ENCODE data around the gene ARMC2. TPM values are rescaled to one million over a fixed set of nuclear protein-coding genes. Genes with fewer than 3 reads are reported as not detected.
"Not testable (repeated sequence)": the region's sequence is repeated elsewhere in the genome, so short reads cannot be mapped to it uniquely, and the experiment has no call there.

Gene ARMC2
- total RNA-seq, 2 experiments from 2014 or later: 10.8 to 19.2 TPM

- Mint-ChIP-seq H3K4me1 (peaks cover 54% of the 10 kb centered on the region), H3K36me3 (peaks cover 57% of the 10 kb centered on the region), H3K4me3 (no peak overlapping the region), H3K9me3 (ENCODE audit: low read depth) (peaks cover 14% of the 10 kb centered on the region), H3K27ac (no peak overlapping the region), H3K27me3 (peaks cover 13% of the 10 kb centered on the region)
- DNase-seq (no peak), ATAC-seq (no peak)
- CTCF ChIA-PET: interaction anchor here (1.8 to 4.7 kb wide), 4 partner anchors 9 to 342 kb away, joined by 5 to 37 read pairs (median 18); no protein-coding TSS in a partner anchor
These were observed 36.2 kb downstream of the ARMC2 start for GRCh38 chr6:108884211-108885059.

GRCh38 chr6:108888052-108888451 is 39.8 kb downstream of the ARMC2 start:
- DNase-seq: no peak
- no peak overlapping the region for H3K4me3 Mint-ChIP-seq
- no peaks in the 10 kb centered on the region for H3K9me3 Mint-ChIP-seq (ENCODE audit: low read depth)
- peaks cover 39% of the 10 kb centered on the region for H3K4me1 Mint-ChIP-seq
- H3K36me3 Mint-ChIP-seq: peaks cover 24% of the 10 kb centered on the region
- no peak for ATAC-seq
- H3K27me3 Mint-ChIP-seq: peaks cover 14% of the 10 kb centered on the region
- no peak overlapping the region for H3K27ac Mint-ChIP-seq
- CTCF ChIA-PET: no interaction called here

GRCh38 chr6:108888745-108889144 is 40.5 kb downstream of the ARMC2 start:
- CTCF ChIA-PET: no interaction called here
- Mint-ChIP-seq H3K4me1 (peaks cover 40% of the 10 kb centered on the region), H3K9me3 (ENCODE audit: low read depth) (no peaks in the 10 kb centered on the region), H3K27me3 (peaks cover 16% of the 10 kb centered on the region), H3K4me3 (no peak overlapping the region), H3K27ac (no peak overlapping the region), H3K36me3 (peaks cover 23% of the 10 kb centered on the region)
- DNase-seq: no peak
- no peak for ATAC-seq

- H3K27ac Mint-ChIP-seq; H3K4me3 Mint-ChIP-seq; H3K9me3 Mint-ChIP-seq (ENCODE audit: low read depth); ATAC-seq; DNase-seq; H3K27me3 Mint-ChIP-seq: not testable (repeated sequence)
- CTCF ChIA-PET: interaction anchor here (1.0 to 1.4 kb wide), 5 partner anchors 10 to 349 kb away, joined by 3 to 8 read pairs (median 3); no protein-coding TSS in a partner anchor
- Mint-ChIP-seq H3K4me1 (peaks cover 34% of the 10 kb centered on the region), H3K36me3 (peaks cover 11% of the 10 kb centered on the region)
These were observed 42.7 kb downstream of the ARMC2 start for GRCh38 chr6:108890898-108891297.

GRCh38 chr6:108895571-108895970 is 47.3 kb downstream of the ARMC2 start:
- DNase-seq (no peak), ATAC-seq (peak; percentile 78)
- CTCF ChIA-PET: interaction anchor here (1.0 to 3.6 kb wide), 6 partner anchors 12 to 353 kb away, joined by 3 to 37 read pairs (median 12); partner anchors contain the start of gene ARMC2
- H3K36me3 Mint-ChIP-seq: peaks cover 10% of the 10 kb centered on the region
- peak overlapping the region; percentile 87 for H3K27ac Mint-ChIP-seq
- H3K9me3 Mint-ChIP-seq (ENCODE audit: low read depth): no peaks in the 10 kb centered on the region
- H3K4me3 Mint-ChIP-seq: peak overlapping the region; percentile 35
- peaks cover 52% of the 10 kb centered on the region for H3K4me1 Mint-ChIP-seq
- peaks cover 5% of the 10 kb centered on the region for H3K27me3 Mint-ChIP-seq

GRCh38 chr6:108896111-108896661 is 48.0 kb downstream of the ARMC2 start:
- Mint-ChIP-seq H3K27ac (peak overlapping the region; percentile 95), H3K4me3 (peak overlapping the region; percentile 37), H3K9me3 (ENCODE audit: low read depth) (no peaks in the 10 kb centered on the region), H3K4me1 (peaks cover 52% of the 10 kb centered on the region), H3K27me3 (peaks cover 5% of the 10 kb centered on the region), H3K36me3 (peaks cover 14% of the 10 kb centered on the region)
- ATAC-seq (peak; percentile 71), DNase-seq (no peak)
- CTCF ChIA-PET: interaction anchor here (1.4 to 1.5 kb wide), 3 partner anchors 13 to 354 kb away, joined by 3 to 4 read pairs (median 3); no protein-coding TSS in a partner anchor

- peaks cover 2% of the 10 kb centered on the region for H3K27me3 Mint-ChIP-seq
- ATAC-seq: no peak
- H3K4me1 Mint-ChIP-seq: peaks cover 52% of the 10 kb centered on the region
- H3K9me3 Mint-ChIP-seq (ENCODE audit: low read depth): no peaks in the 10 kb centered on the region
- no peak overlapping the region for H3K27ac Mint-ChIP-seq
- H3K4me3 Mint-ChIP-seq: no peak overlapping the region
- CTCF ChIA-PET: interaction anchor here (1.5 to 1.8 kb wide), 2 partner anchors 14 to 18 kb away, joined by 4 to 5 read pairs; no protein-coding TSS in a partner anchor
- H3K36me3 Mint-ChIP-seq: peaks cover 14% of the 10 kb centered on the region
- DNase-seq: no peak
These were observed 49.1 kb downstream of the ARMC2 start for GRCh38 chr6:108897371-108897770.

- Mint-ChIP-seq H3K4me3 (no peak overlapping the region), H3K27ac (peak overlapping the region; percentile 84), H3K27me3 (peaks cover 5% of the 10 kb centered on the region), H3K4me1 (peaks cover 43% of the 10 kb centered on the region), H3K36me3 (peaks cover 15% of the 10 kb centered on the region), H3K9me3 (ENCODE audit: low read depth) (no peaks in the 10 kb centered on the region)
- ATAC-seq: peak; percentile 42
- DNase-seq: no peak
- CTCF ChIA-PET: interaction anchor here (0.6 to 2.2 kb wide), 6 partner anchors 8 to 360 kb away, joined by 3 to 8 read pairs (median 5); no protein-coding TSS in a partner anchor
These were observed 54.2 kb downstream of the ARMC2 start for GRCh38 chr6:108902382-108902792.

- ATAC-seq: no peak
- peaks cover 38% of the 10 kb centered on the region for H3K4me1 Mint-ChIP-seq
- no peaks in the 10 kb centered on the region for H3K9me3 Mint-ChIP-seq (ENCODE audit: low read depth)
- DNase-seq: no peak
- CTCF ChIA-PET: interaction anchor here (1.2 to 4.1 kb wide), 5 partner anchors 10 to 28 kb away, joined by 3 to 17 read pairs (median 5); no protein-coding TSS in a partner anchor
- H3K4me3 Mint-ChIP-seq: no peak overlapping the region
- H3K27me3 Mint-ChIP-seq: peaks cover 10% of the 10 kb centered on the region
- H3K27ac Mint-ChIP-seq: no peak overlapping the region
- H3K36me3 Mint-ChIP-seq: peaks cover 11% of the 10 kb centered on the region
These were observed 55.6 kb downstream of the ARMC2 start for GRCh38 chr6:108903796-108904195.

- CTCF ChIA-PET: interaction anchor here (1.3 to 4.1 kb wide), 6 partner anchors 10 to 166 kb away, joined by 3 to 17 read pairs (median 6); no protein-coding TSS in a partner anchor
- Mint-ChIP-seq H3K9me3 (ENCODE audit: low read depth) (no peaks in the 10 kb centered on the region), H3K4me3 (no peak overlapping the region), H3K27ac (no peak overlapping the region), H3K27me3 (peaks cover 10% of the 10 kb centered on the region), H3K4me1 (peaks cover 38% of the 10 kb centered on the region), H3K36me3 (peaks cover 11% of the 10 kb centered on the region)
- peak; percentile 34 for ATAC-seq
- DNase-seq: peak; percentile 67
These were observed 56.5 kb downstream of the ARMC2 start for GRCh38 chr6:108904741-108905140.

GRCh38 chr6:108914235-108915022 is 66.2 kb downstream of the ARMC2 start:
- Mint-ChIP-seq H3K27me3 (peaks cover 57% of the 10 kb centered on the region), H3K36me3 (peaks cover 3% of the 10 kb centered on the region), H3K4me1 (peaks cover 21% of the 10 kb centered on the region), H3K27ac (no peak overlapping the region), H3K4me3 (no peak overlapping the region), H3K9me3 (ENCODE audit: low read depth) (no peaks in the 10 kb centered on the region)
- DNase-seq (peak; percentile 55), ATAC-seq (no peak)
- CTCF ChIA-PET: interaction anchor here (0.8 to 5.2 kb wide), 18 partner anchors 9 to 368 kb away, joined by 3 to 25 read pairs (median 4); no protein-coding TSS in a partner anchor

- Mint-ChIP-seq H3K36me3 (peaks cover 5% of the 10 kb centered on the region), H3K4me1 (peaks cover 29% of the 10 kb centered on the region), H3K9me3 (ENCODE audit: low read depth) (no peaks in the 10 kb centered on the region), H3K27ac (no peak overlapping the region), H3K4me3 (no peak overlapping the region), H3K27me3 (peaks cover 60% of the 10 kb centered on the region)
- CTCF ChIA-PET: interaction anchor here (0.8 to 5.2 kb wide), 13 partner anchors 10 to 369 kb away, joined by 3 to 25 read pairs (median 5); no protein-coding TSS in a partner anchor
- no peak for DNase-seq
- ATAC-seq: no peak
These were observed 67.0 kb downstream of the ARMC2 start for GRCh38 chr6:108915258-108915657.
